Cerebellar nuclear complex (tissue), 1 donor: ENCODE results near the gene KRTAP12-4.
"Not testable (repeated sequence)": the region's sequence is repeated elsewhere in the genome, so short reads cannot be mapped to it uniquely, and the experiment has no call there.

Experiments
- DNase-seq, 2 experiments: peaks; one replicate each; lab custom pipeline; 2025; lab: John Stamatoyannopoulos, UW

The KRTAP12-4 gene

DNA sequence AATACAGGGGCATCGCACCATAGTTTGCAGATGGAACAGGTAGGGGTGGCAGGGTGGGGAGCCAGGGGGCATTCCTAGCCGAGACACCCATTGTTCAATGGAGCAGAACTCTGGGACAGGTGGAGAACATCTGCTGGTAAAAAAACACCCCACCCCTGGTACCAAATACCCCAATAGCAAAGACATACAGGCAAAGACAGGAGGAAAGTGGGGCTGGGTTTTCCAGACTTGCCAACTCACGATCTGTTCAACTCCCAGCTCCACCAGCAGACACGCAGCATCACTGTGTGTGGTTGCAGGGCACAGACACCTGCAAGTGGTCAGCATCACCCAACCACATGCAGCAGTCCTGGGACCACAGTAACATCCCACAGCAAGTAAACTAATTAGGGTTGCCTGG, 42.9 kb downstream of the KRTAP12-4 start:
- no peak for DNase-seq

DNA sequence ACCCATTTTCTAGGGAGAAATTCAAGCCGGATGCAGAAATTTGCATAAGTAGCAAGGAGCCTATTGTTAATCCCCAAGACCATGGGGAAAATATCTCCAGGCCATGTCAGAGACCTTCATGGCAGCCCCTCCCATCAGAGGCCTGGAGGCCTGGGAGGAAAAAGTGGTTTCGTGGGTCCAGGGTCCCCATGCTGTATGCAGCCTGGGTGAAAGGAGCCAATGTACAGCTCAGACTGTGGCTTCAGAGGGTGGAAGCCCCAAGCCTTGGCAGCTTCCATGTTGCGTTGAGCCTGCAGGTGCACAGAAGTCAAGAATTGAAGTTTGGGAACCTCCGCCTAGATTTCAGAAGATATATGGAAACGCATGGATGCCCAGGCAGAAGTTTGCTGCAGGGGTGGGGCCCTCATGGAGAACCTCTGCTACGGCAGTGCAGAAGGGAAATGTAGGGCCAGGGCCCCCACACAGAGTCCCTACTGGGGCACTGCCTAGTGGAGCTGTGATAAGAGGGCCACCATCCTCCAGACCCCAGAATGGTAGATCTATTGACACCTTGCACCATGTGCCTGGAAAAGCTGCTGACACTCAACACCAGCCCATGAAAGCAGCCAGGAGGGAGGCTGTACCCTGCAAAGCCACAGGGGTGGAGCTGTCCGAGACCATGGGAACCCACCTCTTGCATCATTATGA, 44.2 kb downstream of the KRTAP12-4 start:
- DNase-seq: not testable (repeated sequence)

DNA sequence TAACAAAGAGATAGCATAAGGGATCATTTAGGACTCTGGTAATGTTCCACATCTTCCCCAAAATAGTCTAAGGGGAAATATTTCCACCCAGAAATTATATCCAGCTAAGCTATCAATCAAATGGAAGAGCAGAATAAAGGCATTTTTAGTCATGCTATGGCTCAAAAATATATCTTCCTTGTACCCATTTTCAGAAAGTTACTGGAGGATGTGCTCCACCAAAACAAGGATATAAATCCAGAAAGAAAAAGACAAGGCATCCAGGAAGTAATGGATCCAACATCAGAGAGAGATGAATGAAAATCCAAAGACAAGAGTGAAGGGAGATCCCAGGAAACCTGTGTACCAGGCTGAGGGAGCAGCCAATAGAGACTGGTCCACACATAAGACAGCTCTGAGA, 45.3 kb downstream of the KRTAP12-4 start:
- no peak for DNase-seq

DNA sequence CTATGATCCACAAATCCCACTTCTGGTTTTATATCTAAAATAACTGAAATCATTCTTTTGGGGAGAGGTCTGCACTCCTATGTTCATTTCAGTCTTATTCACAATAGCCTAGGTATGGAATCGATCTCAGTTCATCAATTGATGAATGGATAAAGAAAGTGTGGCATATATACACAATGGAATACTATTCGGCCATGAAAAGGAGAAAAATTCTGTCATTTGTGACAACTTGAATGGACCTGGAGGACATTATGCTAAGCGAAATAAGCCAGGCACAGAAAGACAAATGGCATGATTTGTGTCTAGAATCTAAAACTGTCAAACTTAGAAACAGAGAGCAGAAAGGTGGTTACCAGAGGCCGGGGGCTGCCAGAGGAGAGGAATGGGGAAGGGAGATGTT, 48.0 kb downstream of the KRTAP12-4 start:
- DNase-seq: no peak
